ENCODE measurements around the gene SLC27A1. TPM values are rescaled to one million over a fixed set of nuclear protein-coding genes. Genes with fewer than 3 reads are reported as not detected.

Gene SLC27A1
- total and polyA plus RNA-seq, 2 experiments from 2014 or later: 3.5 to 11.6 TPM

DNA sequence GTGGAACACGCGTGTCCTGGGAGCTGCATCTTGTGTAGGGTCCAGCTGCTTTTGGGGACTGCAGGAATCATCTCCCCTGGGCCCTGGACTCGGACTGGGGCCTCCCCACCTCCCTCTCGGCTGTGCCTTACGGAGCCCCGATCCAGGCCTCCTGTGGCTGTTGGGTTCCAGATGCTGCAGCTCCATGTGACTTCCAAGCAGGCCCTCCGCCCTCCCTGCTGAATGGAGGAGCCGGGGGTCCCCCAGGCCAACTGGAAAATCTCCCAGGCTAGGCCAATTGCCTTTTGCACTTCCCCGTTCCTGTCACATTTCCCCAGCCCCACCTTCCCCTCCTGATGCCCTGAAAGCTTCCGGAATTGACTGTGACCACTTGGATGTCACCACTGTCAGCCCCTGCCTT is 34.9 kb downstream of the SLC27A1 start (continued):
- TF ChIP-seq, protein P1, sequence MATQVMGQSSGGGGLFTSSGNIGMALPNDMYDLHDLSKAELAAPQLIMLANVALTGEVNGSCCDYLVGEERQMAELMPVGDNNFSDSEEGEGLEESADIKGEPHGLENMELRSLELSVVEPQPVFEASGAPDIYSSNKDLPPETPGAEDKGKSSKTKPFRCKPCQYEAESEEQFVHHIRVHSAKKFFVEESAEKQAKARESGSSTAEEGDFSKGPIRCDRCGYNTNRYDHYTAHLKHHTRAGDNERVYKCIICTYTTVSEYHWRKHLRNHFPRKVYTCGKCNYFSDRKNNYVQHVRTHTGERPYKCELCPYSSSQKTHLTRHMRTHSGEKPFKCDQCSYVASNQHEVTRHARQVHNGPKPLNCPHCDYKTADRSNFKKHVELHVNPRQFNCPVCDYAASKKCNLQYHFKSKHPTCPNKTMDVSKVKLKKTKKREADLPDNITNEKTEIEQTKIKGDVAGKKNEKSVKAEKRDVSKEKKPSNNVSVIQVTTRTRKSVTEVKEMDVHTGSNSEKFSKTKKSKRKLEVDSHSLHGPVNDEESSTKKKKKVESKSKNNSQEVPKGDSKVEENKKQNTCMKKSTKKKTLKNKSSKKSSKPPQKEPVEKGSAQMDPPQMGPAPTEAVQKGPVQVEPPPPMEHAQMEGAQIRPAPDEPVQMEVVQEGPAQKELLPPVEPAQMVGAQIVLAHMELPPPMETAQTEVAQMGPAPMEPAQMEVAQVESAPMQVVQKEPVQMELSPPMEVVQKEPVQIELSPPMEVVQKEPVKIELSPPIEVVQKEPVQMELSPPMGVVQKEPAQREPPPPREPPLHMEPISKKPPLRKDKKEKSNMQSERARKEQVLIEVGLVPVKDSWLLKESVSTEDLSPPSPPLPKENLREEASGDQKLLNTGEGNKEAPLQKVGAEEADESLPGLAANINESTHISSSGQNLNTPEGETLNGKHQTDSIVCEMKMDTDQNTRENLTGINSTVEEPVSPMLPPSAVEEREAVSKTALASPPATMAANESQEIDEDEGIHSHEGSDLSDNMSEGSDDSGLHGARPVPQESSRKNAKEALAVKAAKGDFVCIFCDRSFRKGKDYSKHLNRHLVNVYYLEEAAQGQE (IDR thresholded peaks at IDR 0.05; ENCODE audit: unreplicated experiment): no peak
- TF ChIP-seq ETS1 (IDR thresholded peaks at IDR 0.05) (no peak), ZNF331 (CRISPR knock-in tag; IDR thresholded peaks at IDR 0.05; ENCODE audit: low read depth) (no peak), EZH2 (IDR thresholded peaks at IDR 0.05; ENCODE audit: low read depth, unreplicated experiment) (no peak), POLR2AphosphoS5 (IDR thresholded peaks at IDR 0.05; ENCODE audit: low read depth) (no peak), CREB1 (CRISPR knock-in tag; IDR thresholded peaks at IDR 0.05; ENCODE audit: low read depth) (no peak), NANOG (IDR thresholded peaks at IDR 0.05; ENCODE audit: borderline replicate concordance) (no peak)

DNA sequence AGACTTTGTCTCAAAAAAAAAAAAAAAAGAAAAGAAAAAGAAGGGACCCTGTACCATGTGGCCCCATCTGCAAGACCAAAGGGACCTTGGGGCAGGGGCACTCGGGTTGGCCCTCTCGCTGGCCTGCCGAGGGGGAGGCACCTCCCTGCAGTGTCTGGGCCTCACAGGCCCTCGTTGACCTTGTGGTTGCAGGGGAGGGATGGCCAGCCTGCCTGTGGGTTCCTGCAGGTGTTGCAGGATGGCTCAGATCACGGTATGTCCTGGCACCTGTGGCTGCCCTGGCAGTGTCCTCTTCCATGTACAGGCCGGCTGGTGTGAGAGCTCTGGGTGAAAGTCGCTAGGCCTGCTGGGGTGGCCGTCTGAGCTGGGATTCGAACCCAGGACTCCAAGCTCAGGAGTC is 36.4 kb downstream of the SLC27A1 start:
- 0 out of 3 replicates have a peak, but pooled peaks cover 3% of the 10 kb centered on the region for H3K36me3 Mint-ChIP-seq (ENCODE audit: low read depth)
- TF ChIP-seq NANOG (IDR thresholded peaks at IDR 0.05; ENCODE audit: borderline replicate concordance) (no peak), JUNB (IDR thresholded peaks at IDR 0.05; ENCODE audit: unreplicated experiment) (no peak), ZNF462 (CRISPR knock-in tag; IDR thresholded peaks at IDR 0.05) (no peak), ETS1 (IDR thresholded peaks at IDR 0.05) (no peak), CTCF (conservative IDR thresholded peaks at IDR 0.05; ENCODE audit: low read depth in 2 of 2) (no peak), EZH2phosphoT487 (IDR thresholded peaks at IDR 0.05; ENCODE audit: unreplicated experiment) (no peak), ZNF331 (CRISPR knock-in tag; IDR thresholded peaks at IDR 0.05; ENCODE audit: low read depth) (no peak)

More for the DNA sequence above, 36.4 kb downstream of the SLC27A1 start:
- Histone ChIP-seq H3K79me2 (replicated peaks; ENCODE audit: insufficient read depth) (peaks cover 17% of the 10 kb centered on the region), H4K20me1 (replicated peaks; ENCODE audit: insufficient read depth) (no peaks in the 10 kb centered on the region), H3K4me2 (no peak overlapping the region), H3K27me3 (ENCODE audit: insufficient read depth) (no peaks in the 10 kb centered on the region), H3K9me2 (ENCODE audit: insufficient read depth) (no peaks in the 10 kb centered on the region), H2AFZ (no peak overlapping the region), H3K4me3 (no peak overlapping the region), H3K36me3 (ENCODE audit: insufficient read depth) (no peaks in the 10 kb centered on the region), H3K4me1 (ENCODE audit: insufficient read depth) (peaks cover 5% of the 10 kb centered on the region), H3K27ac (ENCODE audit: low read depth) (no peak overlapping the region), H3F3A (replicated peaks; ENCODE audit: low read depth) (peaks cover 6% of the 10 kb centered on the region; the same call in 1 of the 2 replicates)
- Mint-ChIP-seq H3K27ac (no peak overlapping the region), H3K4me3 (no peak overlapping the region), H3K4me1 (peaks cover 5% of the 10 kb centered on the region), H3K9me3 (peaks cover 3% of the 10 kb centered on the region; the same call in 2 of the 3 replicates), H3K27me3 (ENCODE audit: insufficient read depth, low read depth, poor library complexity) (peaks cover 13% of the 10 kb centered on the region)
- ATAC-seq (no peak), DNase-seq (ENCODE audit: low spot score) (no peak)
